HL-60/S4 treated with phorbol 12-myristate 13-acetate at 8.2 ng/mL for 4 days and 3 days (cell line): ENCODE data around the gene CPSF7.
"Not testable (repeated sequence)": the region's sequence is repeated elsewhere in the genome, so short reads cannot be mapped to it uniquely, and the experiment has no call there.

Experiments used
- in situ Hi-C: fragments of 300-500 bp; cut with MboI; formaldehyde crosslinking; loops from 2 replicates; pipeline ENCODE4 v1.15.0; 2022; ENCODE audit warnings: low sequenced_read_pairs

CPSF7 gene

DNA sequence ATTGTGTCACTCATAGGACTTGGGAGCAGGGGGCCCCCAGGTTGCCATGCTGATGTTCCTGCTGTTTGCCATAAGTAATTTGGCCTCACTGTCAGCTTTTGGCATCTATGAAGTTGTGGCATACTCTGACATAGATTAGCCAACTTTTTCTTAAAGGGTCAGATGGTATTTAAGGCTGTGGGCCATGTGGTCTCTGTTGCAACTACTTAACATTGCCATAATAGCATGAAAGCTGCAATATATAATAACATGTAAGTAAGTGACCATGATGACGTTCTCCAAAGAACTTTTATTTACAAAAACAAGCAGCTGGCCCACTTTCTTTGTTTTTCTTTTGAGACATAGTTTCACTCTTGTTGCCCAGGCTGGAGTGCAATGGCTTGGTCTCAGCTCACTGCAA, 39.6 kb downstream of the CPSF7 start:
- in situ Hi-C loops, result no loop called here

- in situ Hi-C loops, result loop anchor here (5.0 kb wide), 1 partner anchor 47 kb away; no protein-coding TSS in a partner anchor
These were observed 45.2 kb downstream of the CPSF7 start for GRCh38 chr11:61384271-61385242.

DNA sequence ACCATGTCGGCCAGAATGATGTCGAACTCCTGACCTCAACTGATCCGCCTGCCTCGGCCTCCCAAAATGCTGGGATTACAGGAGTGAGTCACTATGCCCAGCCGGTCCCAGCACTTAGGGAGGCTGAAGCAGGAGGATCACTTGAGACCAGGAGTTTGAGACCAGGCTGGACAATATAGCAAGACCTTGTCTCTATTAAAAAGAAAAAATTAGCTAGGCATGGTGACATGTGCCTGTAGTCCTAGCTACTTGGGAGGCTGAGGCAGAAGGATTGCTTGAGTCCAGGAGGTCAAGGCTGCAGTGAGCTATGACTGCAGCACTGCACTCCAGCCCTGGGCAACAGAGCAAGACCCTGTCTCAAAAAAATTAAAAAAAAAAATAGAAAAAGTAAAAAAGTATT, 45.9 kb downstream of the CPSF7 start:
- in situ Hi-C loops, result not testable (repeated sequence)

DNA sequence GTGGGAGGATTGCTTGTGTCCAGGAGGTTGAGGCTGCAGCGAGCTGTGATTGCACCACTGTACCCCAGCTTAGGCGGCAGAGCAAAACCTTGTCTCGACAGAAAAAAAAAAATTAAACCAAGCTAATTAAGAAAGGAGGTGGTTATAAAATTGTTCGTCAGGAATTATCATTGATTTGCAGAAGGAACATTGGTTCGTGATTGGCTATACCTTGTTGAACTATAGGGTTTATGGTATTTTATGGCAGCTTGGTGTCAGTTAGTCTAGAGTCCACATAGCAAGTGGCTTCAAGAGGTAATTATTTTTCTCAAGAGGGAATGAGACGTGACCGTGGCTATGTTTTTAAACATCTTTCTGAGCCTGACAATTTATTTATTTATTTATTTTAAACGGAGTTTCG, 48.9 kb downstream of the CPSF7 start:
- in situ Hi-C loops, result no loop called here

DNA sequence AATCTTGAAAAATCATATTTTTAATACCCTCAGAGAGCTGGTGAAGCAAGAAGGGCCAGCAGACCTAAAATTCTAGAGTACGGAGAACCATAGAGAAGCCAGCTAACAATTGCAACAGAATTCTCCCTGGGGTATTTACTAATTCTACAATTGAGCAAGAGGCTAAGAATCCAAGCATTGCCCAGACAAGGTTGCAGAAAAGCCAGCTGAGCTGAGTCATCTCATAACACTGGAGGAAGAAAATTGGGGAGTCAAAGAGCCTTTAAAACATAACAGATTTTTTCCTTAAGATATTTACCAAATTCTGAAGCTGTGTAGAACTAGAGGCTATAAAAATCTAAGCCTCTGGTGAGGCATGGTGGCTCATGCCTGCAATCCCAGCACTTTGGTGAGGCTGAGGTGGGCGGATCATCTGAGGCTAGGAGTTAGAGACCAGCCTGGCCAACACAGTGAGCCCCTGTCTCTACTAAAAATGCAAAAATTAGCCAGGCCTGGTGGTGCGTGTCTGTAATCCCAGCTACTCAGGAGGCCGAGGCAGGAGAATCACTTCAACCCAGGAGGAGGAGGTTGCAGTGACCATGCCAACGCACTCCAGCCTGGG, 51.0 kb downstream of the CPSF7 start:
- in situ Hi-C loops, result no loop called here

DNA sequence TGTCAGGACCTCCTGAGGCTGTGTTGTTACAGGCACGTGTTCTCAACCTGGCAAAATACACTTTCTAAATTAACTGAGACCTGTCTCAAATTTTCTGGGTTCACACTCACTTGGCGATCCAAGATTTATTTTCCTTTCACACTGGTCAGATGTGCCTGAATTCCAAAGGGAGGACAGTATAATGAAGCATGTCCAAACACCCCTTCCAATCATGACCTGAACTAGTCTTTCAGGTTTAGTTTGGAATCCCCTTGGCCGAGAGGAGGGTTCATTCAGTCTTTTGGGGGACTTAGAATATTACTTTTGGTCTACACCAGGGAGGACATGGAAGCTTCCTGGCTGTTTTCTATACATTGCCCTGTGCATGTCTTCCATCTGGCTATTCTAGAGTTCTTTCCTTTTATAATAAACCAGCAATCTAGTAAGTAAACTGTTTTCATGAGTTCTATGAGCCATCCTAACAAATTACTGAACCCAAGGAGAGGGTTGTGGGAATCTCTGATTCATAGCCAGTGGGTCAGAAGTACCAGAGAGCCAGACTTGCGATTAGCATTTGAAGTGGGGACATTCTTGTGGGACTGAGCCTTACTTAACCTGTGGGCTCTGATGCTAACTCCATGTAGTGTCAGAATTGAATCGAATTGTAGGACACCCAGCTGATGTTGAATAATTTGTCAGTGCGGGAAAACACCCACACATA, 52.2 kb downstream of the CPSF7 start:
- in situ Hi-C loops, result no loop called here

DNA sequence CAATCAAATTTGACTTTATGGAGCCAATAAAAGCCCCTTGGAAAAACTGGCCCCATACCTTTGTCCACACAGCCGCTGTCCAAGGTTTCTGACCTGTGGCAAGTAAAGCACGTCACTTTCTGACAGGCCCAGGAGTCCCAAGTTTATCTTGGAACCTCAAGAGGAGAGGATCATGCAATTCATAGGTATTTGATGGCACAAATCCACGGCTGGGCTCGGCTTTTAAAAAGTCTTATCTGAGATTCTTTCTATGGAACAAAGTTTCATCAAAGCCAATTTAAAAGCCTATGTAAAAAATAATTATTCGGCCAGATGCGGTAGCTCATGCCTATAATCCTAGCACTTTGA, 54.0 kb downstream of the CPSF7 start:
- in situ Hi-C loops, result no loop called here

DNA sequence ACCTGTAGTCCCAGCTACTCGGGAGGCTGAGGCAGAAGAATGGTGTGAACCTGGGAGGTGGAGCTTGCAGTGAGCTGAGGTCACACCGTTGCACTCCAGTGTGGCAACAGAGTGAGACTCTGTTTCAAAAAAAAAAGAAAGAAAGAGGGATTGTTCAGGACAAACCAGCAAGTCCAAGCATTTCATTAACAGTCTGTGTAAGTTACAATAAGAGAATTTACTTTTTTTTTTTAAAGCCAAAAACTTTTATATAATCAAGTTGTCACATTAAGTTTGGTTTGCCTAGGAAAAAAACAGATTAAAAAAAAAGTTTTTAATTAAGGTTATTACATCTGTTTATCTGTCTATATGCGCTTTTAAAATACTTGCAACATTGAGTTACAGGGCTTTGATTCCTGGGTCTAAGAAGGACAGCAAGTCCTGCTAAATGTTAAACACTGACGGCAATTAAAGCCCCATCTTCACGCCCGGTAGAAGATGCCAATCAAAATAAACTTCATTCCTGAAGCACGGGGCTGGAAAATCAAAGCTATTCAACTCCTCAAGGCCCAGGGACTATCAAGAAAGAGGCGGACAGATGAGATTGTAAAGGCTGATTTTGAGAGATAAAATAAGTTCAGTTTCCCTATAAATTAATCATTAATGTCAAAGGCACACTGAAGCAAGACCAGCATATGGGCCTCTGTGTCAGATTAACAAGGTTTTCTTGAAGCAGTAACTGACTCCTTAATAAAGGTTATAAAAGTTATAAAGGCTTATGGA, 56.9 kb downstream of the CPSF7 start:
- in situ Hi-C loops, result no loop called here

DNA sequence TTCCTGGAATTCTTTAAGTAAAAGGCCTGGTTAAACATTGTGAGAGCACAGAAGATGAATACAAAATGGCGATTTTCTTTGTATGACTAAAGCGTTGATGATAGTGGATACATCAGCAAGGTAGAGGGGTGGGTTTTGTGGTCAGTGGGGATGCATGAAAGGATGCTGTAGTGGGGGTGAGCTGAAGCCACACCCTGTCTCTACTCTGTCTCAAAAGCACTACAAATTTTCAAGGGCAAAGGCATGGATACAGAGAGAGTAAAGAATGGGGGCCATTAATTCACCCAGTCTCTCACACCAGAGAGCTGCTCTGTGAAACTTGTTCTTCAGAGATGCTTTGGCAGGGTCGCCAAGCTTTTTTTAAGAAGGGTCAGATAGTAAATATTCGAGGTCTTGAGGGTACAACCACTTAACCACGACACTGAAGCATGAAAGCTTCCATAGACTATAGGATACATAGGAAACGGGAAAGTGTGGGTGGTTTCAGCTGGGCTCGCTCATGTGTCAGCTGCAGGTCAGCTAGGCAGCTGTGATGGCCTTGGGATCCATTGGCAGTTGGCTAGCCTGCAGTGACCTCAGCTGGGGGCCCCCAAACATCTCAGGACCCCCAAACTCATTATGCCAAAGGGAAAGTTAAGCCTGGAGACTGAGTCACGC, 59.3 kb downstream of the CPSF7 start:
- in situ Hi-C loops, result no loop called here

- in situ Hi-C loops, result no loop called here
These were observed 60.1 kb downstream of the CPSF7 start for GRCh38 chr11:61369372-61370348.

GRCh38 chr11:61368646-61369045, 61.1 kb downstream of the CPSF7 start:
- in situ Hi-C loops, result no loop called here

- in situ Hi-C loops, result no loop called here
These were observed 62.4 kb downstream of the CPSF7 start for GRCh38 chr11:61367406-61367805.

GRCh38 chr11:61364012-61364675, 65.6 kb downstream of the CPSF7 start:
- in situ Hi-C loops, result no loop called here

- in situ Hi-C loops, result no loop called here
These were observed 67.3 kb downstream of the CPSF7 start for GRCh38 chr11:61362542-61362875.

DNA sequence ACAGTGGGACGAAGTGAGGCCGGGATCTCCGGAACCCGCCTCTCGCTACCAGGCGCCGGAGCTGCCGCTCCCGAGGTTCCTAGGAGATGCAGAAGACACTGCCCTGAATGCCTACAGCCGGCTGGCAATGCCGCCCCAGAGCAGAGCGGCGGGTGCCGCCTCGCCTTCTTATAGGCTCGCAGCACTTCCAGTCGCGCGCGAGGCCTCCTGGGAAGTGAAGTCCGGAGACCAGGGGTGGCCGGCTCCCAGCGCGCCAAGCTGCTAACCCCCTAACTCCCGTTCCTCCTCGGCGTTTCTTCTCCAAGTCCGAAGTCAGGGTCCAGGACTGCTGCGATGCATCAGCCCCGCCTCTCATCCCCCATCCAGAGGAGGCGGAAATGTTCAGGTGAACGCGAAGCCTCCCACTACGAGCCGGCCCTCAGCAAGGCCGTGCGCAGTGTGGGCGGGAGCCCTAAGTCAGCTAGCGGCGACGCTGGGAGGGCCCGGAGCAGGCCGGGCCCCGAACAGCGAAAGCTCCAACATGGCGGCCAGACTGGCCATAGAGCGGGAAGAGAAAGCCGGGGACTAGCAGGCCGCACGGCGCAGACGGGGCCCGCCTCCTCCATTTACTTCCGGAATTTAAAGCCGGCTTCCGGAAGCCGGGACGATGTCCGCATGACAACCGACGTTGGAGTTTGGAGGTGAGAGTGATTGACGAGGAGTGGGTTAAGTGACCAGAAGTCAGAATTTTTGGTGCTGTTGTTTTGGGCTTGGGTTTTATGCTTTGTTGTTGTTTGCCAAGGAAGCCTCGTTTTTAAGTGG, 67.8 kb downstream of the CPSF7 start, which contains the start of the genes CYB561A3 and TMEM138:
Gene CYB561A3 (minus strand): TSS at position 142 of the 801 bp plus-strand sequence. CDS start 5,169 bp downstream, outside the sequence.
Gene TMEM138 (plus strand): TSS at position 634 of the 801 bp plus-strand sequence. CDS start 2,017 bp downstream, outside the sequence.
- in situ Hi-C loops, result no loop called here

GRCh38 chr11:61361237-61361740, 68.5 kb downstream of the CPSF7 start:
- in situ Hi-C loops, result no loop called here

DNA sequence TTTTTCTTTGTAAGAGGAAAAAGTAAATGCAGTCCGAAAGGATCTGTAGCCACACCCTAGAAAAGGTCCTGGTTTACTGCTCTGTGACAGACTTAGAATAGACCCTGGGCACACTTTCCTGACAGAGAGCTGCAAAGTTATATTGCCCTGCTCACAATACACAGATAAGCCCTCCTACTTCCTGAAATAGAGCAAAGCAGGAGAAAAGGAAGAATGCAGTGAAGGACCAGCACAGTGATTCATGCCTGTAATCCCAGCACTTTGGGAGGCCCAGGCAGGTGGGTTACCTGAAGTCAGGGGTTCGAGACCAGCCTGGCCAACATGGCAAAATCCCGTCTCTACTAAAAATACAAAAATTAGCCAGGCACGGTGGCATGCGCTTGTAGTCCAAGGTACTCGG, 70.3 kb downstream of the CPSF7 start:
- in situ Hi-C loops, result no loop called here

DNA sequence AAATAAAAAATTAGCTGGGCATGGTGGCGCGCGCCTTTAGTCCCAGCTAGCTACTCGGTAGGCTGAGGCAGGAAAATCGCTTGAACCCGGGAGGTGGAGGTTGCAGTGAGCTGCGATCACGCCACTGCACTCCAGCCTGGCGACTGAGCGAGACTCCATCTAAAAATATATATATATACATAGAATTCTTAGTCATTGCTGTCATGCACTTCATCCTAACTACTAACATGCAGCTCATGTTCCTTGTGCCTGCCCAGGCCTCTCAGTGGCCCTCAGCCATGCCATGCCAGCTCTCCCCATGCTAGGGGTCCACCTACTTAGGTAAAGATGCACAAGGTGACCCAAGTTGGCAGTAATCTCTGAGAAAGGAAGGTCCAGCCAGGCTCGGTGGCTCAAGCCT, 71.2 kb downstream of the CPSF7 start:
- in situ Hi-C loops, result no loop called here
